ENCODE data around the gene LUZP1. TPM values are rescaled to one million over a fixed set of nuclear protein-coding genes. Genes with fewer than 3 reads are reported as not detected.
A peak's percentile ranks its signal among the peaks of the same experiment; 100 is the strongest.
"Not testable (repeated sequence)": the region's sequence is repeated elsewhere in the genome, so short reads cannot be mapped to it uniquely, and the experiment has no call there.

Gene LUZP1
- 10 to 100 TPM; 29.6 to 38.0 (median 31.2) TPM for polyA plus RNA-seq (ENCODE audit: insufficient read length in 4 of 4)

- peak in 3 of 4 donors; percentile 81 to 84 (median 82) for DNase-seq (ENCODE audit: low read depth in 4 of 4, low spot score in 3 of 4)
Observed at GRCh38 chr1:23168445-23169194, at the start of gene LUZP1. Gene LUZP1 (minus strand): TSS chr1:23168856.

- no peak for DNase-seq (ENCODE audit: low read depth in 4 of 4, low spot score in 3 of 4)
Observed at GRCh38 chr1:23217421-23218115, 48.9 kb upstream of the LUZP1 start, which contains the start of gene HTR1D. Gene HTR1D (minus strand): TSS chr1:23217502. CDS start chr1:23194219, 23,283 bp downstream.

GRCh38 chr1:23216771-23217420 is 48.2 kb upstream of the LUZP1 start:
- DNase-seq (ENCODE audit: low read depth in 4 of 4, low spot score in 3 of 4): no peak

GRCh38 chr1:23215751-23216449 is 47.2 kb upstream of the LUZP1 start:
- DNase-seq (ENCODE audit: low read depth in 4 of 4, low spot score in 3 of 4): no peak

GRCh38 chr1:23215291-23215690 is 46.6 kb upstream of the LUZP1 start:
- no peak for DNase-seq (ENCODE audit: low read depth in 4 of 4, low spot score in 3 of 4)

GRCh38 chr1:23214640-23215039 is 46.0 kb upstream of the LUZP1 start:
- no peak for DNase-seq (ENCODE audit: low read depth in 4 of 4, low spot score in 3 of 4)

GRCh38 chr1:23211955-23212354 is 43.3 kb upstream of the LUZP1 start:
- no peak for DNase-seq (ENCODE audit: low read depth in 4 of 4, low spot score in 3 of 4)

- DNase-seq (ENCODE audit: low read depth in 4 of 4, low spot score in 3 of 4): no peak
Observed at GRCh38 chr1:23210963-23211362, 42.3 kb upstream of the LUZP1 start.

GRCh38 chr1:23210351-23210785 is 41.7 kb upstream of the LUZP1 start:
- DNase-seq (ENCODE audit: low read depth in 4 of 4, low spot score in 3 of 4): no peak

- no peak for DNase-seq (ENCODE audit: low read depth in 4 of 4, low spot score in 3 of 4)
Observed at GRCh38 chr1:23209770-23210169, 41.1 kb upstream of the LUZP1 start.

- no peak for DNase-seq (ENCODE audit: low read depth in 4 of 4, low spot score in 3 of 4)
Observed at GRCh38 chr1:23208527-23208926, 39.9 kb upstream of the LUZP1 start.

GRCh38 chr1:23207733-23208132 is 39.1 kb upstream of the LUZP1 start:
- not testable (repeated sequence) for DNase-seq (ENCODE audit: low read depth in 4 of 4, low spot score in 3 of 4)

- no peak for DNase-seq (ENCODE audit: low read depth in 4 of 4, low spot score in 3 of 4)
Observed at GRCh38 chr1:23202263-23202749, 33.6 kb upstream of the LUZP1 start.

GRCh38 chr1:23200883-23201282 is 32.2 kb upstream of the LUZP1 start:
- no peak for DNase-seq (ENCODE audit: low read depth in 4 of 4, low spot score in 3 of 4)

GRCh38 chr1:23198373-23198772 is 29.7 kb upstream of the LUZP1 start:
- no peak for DNase-seq (ENCODE audit: low read depth in 4 of 4, low spot score in 3 of 4)

GRCh38 chr1:23196627-23197328 is 28.1 kb upstream of the LUZP1 start:
- no peak for DNase-seq (ENCODE audit: low read depth in 4 of 4, low spot score in 3 of 4)

- DNase-seq (ENCODE audit: low read depth in 4 of 4, low spot score in 3 of 4): no peak
Observed at GRCh38 chr1:23194119-23194984, 25.7 kb upstream of the LUZP1 start.

GRCh38 chr1:23193391-23194118 is 24.9 kb upstream of the LUZP1 start:
- no peak for DNase-seq (ENCODE audit: low read depth in 4 of 4, low spot score in 3 of 4)
